RWPE1 (cell line): ENCODE data around the gene RASA3.

Experiments used
- CTCF ChIA-PET: fragments of 350-600 bp; sonication (Branson Sonifier 250); formaldehyde crosslinking; extraction: SDS; loops from one replicate; lab custom pipeline; 2021; lab: Yijun Ruan, JAX
- POLR2A ChIA-PET: fragments of 400-600 bp; formaldehyde crosslinking; extraction: SDS; loops from one replicate; lab custom pipeline; 2020; ENCODE audit warnings: antibody characterized with exemption; ENCODE audit not compliant: low non-redundant PET; lab: Yijun Ruan, JAX
- DNase-seq: peaks from one replicate; pipeline ENCODE4 v3.0.0; 2012; ENCODE audit warnings: low spot score
- H3K27ac ChIP-seq: fragments of 450-650 bp; 2 replicates; pipeline ENCODE4 v1.5.1; 2017
- CTCF ChIP-seq: fragments of 450-650 bp; conservative IDR thresholded peaks from 2 replicates; pipeline ENCODE4 v1.5.1; 2017; ENCODE audit warnings: low read depth, mild to moderate bottlenecking

The RASA3 gene

DNA sequence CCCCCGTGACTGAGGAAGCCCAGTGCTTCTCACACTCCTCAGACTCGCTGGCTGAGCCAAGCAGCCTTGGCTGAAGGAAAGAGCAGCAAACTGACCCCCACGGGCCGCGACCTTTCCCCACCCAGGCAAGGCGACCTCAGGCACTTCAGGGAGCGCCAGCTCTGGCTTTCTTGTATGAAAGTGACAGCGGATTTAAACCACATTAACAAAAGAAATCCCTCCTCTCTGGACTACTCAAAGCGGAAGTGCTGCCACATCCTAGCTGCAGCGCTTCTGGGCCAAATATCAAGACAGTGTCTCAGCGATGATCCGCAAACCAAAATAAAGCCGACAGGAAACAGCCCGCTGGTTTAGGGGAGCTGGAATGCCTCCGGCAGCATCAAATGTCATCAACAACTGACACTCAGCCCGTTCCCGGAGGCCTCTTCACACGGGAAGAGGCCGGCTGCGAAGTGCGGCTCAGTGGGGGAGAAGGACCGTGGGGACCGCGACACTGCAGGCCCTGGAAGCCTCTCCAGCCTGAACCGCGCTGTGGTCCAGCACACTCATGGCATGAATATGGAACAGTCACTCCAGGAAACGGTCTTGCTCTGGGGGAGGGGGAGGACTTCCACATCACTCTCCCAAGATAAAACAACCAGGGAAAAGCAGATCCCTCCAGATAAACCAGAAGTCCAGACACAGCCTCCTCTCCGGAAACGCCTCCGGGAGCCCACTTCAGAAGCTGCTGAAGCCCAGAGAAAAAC lies 1.4 kb downstream of the RASA3 start:
- ChIA-PET CTCF (interaction anchor here (0.6 to 0.7 kb wide), 4 partner anchors 31 to 314 kb away, joined by 3 to 8 read pairs (median 3); no protein-coding TSS in a partner anchor), POLR2A (no interaction called here)
- H3K27ac ChIP-seq, result peak overlapping the region; percentile 87
- DNase-seq, result peak; percentile 71
- TF ChIP-seq CTCF, result no peak

GRCh38 chr13:114130131-114130836 lies 2.1 kb downstream of the RASA3 start:
- CTCF ChIA-PET, result interaction anchor here (0.6 kb wide), 1 partner anchor 30 kb away, joined by 3 read pairs; no protein-coding TSS in a partner anchor
- H3K27ac ChIP-seq, result peak overlapping the region; percentile 87
- TF ChIP-seq CTCF, result no peak

DNA sequence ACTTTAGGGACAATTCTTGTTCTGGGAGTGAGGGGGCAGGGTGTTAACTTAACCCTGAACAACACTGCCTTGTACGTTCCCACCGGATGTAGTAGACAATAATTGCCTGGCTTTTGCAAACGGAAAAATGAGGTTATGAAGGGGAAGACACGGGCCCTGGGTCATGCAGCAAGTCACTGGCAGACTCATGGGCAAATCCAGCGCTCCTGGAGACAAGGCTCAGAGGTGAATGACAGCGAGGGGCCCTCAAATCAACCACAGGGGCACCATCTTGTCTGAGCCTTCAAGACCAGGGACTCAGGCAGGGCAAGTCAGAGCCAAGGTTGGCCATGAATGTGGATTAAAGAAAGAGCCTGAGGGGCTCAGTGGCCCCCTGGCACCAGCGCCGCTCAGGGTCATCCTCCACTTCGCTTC lies 2.8 kb downstream of the RASA3 start:
- TF ChIP-seq CTCF, result no peak
- no peak for DNase-seq
- ChIA-PET POLR2A (no interaction called here), CTCF (no interaction called here)
- H3K27ac ChIP-seq, result peak overlapping the region; percentile 87

More at GRCh38 chr13:114130131-114130836, 2.1 kb downstream of the RASA3 start:
- no peak for DNase-seq
- POLR2A ChIA-PET, result no interaction called here

GRCh38 chr13:114128624-114129522 lies 3.5 kb downstream of the RASA3 start:
- peak overlapping the region; percentile 56 for H3K27ac ChIP-seq
- DNase-seq, result no peak
- ChIA-PET CTCF (no interaction called here), POLR2A (no interaction called here)
- no peak for TF ChIP-seq CTCF

- no peak for DNase-seq
- peak overlapping the region; percentile 56 for H3K27ac ChIP-seq
- no peak for TF ChIP-seq CTCF
- ChIA-PET CTCF (no interaction called here), POLR2A (no interaction called here)
Measured at GRCh38 chr13:114128348-114128623, 4.1 kb downstream of the RASA3 start.
